Mucosa of rectum (tissue), 2 donors: ENCODE data around the gene CFAP99.
"Not testable (repeated sequence)": the region's sequence is repeated elsewhere in the genome, so short reads cannot be mapped to it uniquely, and the experiment has no call there.

Experiments
- H3K27ac ChIP-seq, 2 donors: one replicate each; pipeline ENCODE4 v1.7.0; 2013; ENCODE audit warnings: inconsistent platforms in 2 of 2, low read depth in 2 of 2, low read length in 2 of 2
- H3K27me3 ChIP-seq, 2 donors: one replicate each; pipeline ENCODE4 v1.7.0; 2013; ENCODE audit warnings: low read length in 2 of 2; ENCODE audit not compliant: control insufficient read depth in 2 of 2, insufficient read depth in 2 of 2
- H3K36me3 ChIP-seq, 2 donors: one replicate each; pipeline ENCODE4 v1.7.0; 2013; ENCODE audit warnings: low read length in 2 of 2; ENCODE audit not compliant: control insufficient read depth in 2 of 2, insufficient read depth in 2 of 2
- H3K4me1 ChIP-seq, 2 donors: one replicate each; pipeline ENCODE4 v1.7.0; 2013; ENCODE audit warnings: low read length in 2 of 2, mild to moderate bottlenecking in 1 of 2; ENCODE audit not compliant: control insufficient read depth in 2 of 2, insufficient read depth in 2 of 2
- H3K4me3 ChIP-seq, 2 donors: one replicate each; pipeline ENCODE4 v1.7.0; 2013; ENCODE audit warnings: low read length in 2 of 2
- H3K9ac ChIP-seq, 2 donors: one replicate each; pipeline ENCODE4 v1.7.0; 2013; ENCODE audit warnings: low read length in 2 of 2, low read depth in 1 of 2, mild to moderate bottlenecking in 1 of 2
- H3K9me3 ChIP-seq, 2 donors: one replicate each; pipeline ENCODE4 v1.7.0; 2013; ENCODE audit warnings: low read length in 2 of 2; ENCODE audit not compliant: control insufficient read depth in 2 of 2
- donor health status: healthy.
- donor health status: Normal muscosa, but diverticular disease.

Gene CFAP99

DNA sequence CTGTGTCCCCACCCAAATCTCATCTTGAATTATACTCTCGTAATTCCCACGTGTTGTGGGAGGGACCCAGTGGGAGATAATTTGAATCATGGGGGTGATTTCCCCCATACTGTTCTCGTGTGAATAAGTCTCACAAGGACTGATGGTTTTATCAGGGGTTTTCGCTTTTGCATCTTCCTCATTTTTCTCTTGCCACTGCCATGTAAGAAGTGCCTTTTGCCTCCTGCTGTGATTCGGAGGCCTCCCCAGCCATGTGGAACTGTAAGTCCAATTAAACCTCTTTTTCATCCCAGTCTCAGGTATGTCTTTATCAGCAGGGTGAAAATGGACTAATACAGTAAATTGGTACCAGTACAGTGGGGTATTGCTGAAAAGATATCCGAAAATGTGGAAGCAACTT, 38.2 kb upstream of the CFAP99 start:
- not testable (repeated sequence) for H3K27ac ChIP-seq

GRCh38 chr4:2382769-2383202, 36.0 kb upstream of the CFAP99 start:
- H3K27ac ChIP-seq, H3K36me3 ChIP-seq, H3K4me1 ChIP-seq, H3K9ac ChIP-seq, H3K4me3 ChIP-seq, H3K9me3 ChIP-seq, H3K27me3 ChIP-seq: not testable (repeated sequence)

More for the DNA sequence above, 38.2 kb upstream of the CFAP99 start:
- not testable (repeated sequence) for H3K36me3 ChIP-seq, H3K9ac ChIP-seq, H3K27me3 ChIP-seq, H3K4me1 ChIP-seq, H3K9me3 ChIP-seq, H3K4me3 ChIP-seq

DNA sequence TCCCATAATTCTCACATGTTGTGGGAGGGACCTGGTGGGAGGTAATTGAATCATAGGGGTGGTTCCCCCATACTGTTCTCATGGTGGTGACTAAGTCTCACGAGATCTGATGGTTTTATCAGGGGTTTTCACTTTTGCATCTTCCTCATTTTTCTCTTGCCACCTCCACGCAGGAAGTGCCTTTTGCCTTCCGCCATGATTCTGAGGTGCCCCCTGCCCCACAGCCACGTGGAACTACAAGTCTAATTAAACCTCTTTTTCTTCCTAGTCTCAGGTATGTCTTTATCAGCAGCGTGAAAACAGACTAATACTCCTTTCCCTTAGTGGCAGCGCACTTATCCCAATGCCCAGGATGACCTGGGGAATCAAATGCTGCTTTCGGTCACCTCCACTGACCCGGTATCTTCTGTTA, 35.5 kb upstream of the CFAP99 start:
- not testable (repeated sequence) for H3K27ac ChIP-seq, H3K9me3 ChIP-seq, H3K4me3 ChIP-seq, H3K36me3 ChIP-seq, H3K4me1 ChIP-seq, H3K9ac ChIP-seq, H3K27me3 ChIP-seq

DNA sequence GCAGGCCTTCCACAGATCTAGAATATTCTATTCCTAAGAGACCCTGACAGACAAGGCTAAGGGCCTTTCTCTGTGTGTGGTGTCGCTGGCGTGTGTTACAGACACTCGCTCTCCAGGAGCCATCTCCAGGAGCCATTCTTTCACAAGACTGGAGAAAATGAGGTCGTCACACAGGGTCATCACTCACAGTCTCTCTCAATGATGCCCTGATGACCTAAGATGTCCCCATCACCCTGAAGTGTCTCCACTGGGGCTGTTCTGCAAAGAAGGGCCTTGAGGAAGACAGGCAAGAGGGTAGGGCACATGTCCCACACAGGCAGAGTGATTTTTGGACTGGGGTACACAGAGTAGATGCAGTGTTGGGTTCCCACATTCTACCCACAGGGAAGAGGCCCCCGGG, 35.0 kb upstream of the CFAP99 start:
- no peak overlapping the region for H3K27ac ChIP-seq

GRCh38 chr4:2384245-2384644, 34.5 kb upstream of the CFAP99 start:
- Histone ChIP-seq H3K4me3 (no peak overlapping the region), H3K4me1 (no peaks in the 10 kb centered on the region), H3K9ac (no peak overlapping the region), H3K9me3 (no peaks in the 10 kb centered on the region), H3K27me3 (no peaks in the 10 kb centered on the region), H3K36me3 (no peaks in the 10 kb centered on the region), H3K27ac (no peak overlapping the region)

More for the DNA sequence above, 35.0 kb upstream of the CFAP99 start:
- Histone ChIP-seq H3K9ac (no peak overlapping the region), H3K4me1 (no peaks in the 10 kb centered on the region), H3K36me3 (no peaks in the 10 kb centered on the region), H3K4me3 (no peak overlapping the region), H3K27me3 (no peaks in the 10 kb centered on the region), H3K9me3 (no peaks in the 10 kb centered on the region)

- H3K9ac ChIP-seq, result no peak overlapping the region
- H3K4me3 ChIP-seq, result no peak overlapping the region
- H3K36me3 ChIP-seq, result no peaks in the 10 kb centered on the region
- no peaks in the 10 kb centered on the region for H3K27me3 ChIP-seq
- H3K27ac ChIP-seq, result no peak overlapping the region
- no peaks in the 10 kb centered on the region for H3K4me1 ChIP-seq
- no peaks in the 10 kb centered on the region for H3K9me3 ChIP-seq
Observed at GRCh38 chr4:2385516-2385915, 33.2 kb upstream of the CFAP99 start.

DNA sequence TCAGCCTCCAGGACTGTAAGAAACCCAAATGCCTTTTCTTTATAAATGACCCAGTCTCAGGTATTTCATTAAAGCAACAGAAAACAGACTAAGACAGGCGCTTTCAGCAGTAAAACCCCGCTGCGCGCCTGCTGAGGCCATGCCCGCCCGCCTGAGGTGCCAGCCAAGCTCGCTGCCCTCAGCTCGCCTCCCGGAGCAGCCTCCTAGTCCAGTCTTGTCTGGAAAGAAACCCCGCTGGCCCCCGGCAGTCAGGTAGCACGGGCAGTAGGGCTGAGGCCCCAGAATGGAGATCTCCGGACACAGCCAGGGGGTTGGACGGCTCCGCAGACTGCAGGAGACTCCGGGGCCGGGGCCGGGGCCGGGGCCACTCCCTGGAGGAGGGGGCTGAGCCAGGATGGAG, 32.0 kb upstream of the CFAP99 start:
- no peaks in the 10 kb centered on the region for H3K9me3 ChIP-seq
- peaks cover 0 to 2% of the 10 kb centered on the region in 2 donors for H3K4me1 ChIP-seq
- H3K36me3 ChIP-seq, result no peaks in the 10 kb centered on the region
- H3K27ac ChIP-seq, result no peak overlapping the region
- H3K27me3 ChIP-seq, result no peaks in the 10 kb centered on the region
- H3K9ac ChIP-seq, result no peak overlapping the region
- H3K4me3 ChIP-seq, result no peak overlapping the region

DNA sequence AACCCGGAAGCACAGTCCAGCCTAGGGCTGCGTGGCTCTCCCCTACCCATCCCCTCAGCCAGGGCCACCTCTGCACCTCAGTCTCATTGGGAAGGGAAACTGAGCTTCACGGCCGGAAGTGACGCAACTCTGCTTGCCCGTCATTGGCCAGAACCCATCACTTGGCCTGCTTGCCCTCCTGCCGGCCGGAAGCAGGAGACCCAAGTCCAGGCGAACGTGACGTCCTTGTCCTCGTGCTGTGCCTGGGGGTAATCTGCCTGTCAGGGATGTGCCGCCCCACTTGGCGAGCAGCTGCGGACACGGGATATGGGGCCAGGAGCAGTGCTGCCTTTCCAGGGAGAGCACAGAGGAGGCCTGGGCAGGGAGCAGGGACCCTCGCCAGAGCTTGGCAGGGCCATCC, 31.5 kb upstream of the CFAP99 start:
- H3K27me3 ChIP-seq, result no peaks in the 10 kb centered on the region
- H3K4me3 ChIP-seq, result no peak overlapping the region
- H3K9me3 ChIP-seq, result no peaks in the 10 kb centered on the region
- H3K27ac ChIP-seq, result no peak overlapping the region
- H3K9ac ChIP-seq, result no peak overlapping the region
- peaks cover 0 to 2% of the 10 kb centered on the region in 2 donors for H3K4me1 ChIP-seq
- no peaks in the 10 kb centered on the region for H3K36me3 ChIP-seq

GRCh38 chr4:2387829-2388228, 30.9 kb upstream of the CFAP99 start:
- Histone ChIP-seq H3K36me3 (no peaks in the 10 kb centered on the region), H3K27ac (no peak overlapping the region), H3K4me3 (no peak overlapping the region), H3K27me3 (no peaks in the 10 kb centered on the region), H3K4me1 (peaks cover 0 to 2% of the 10 kb centered on the region in 2 donors), H3K9me3 (no peaks in the 10 kb centered on the region), H3K9ac (no peak overlapping the region)

- H3K36me3 ChIP-seq, result no peaks in the 10 kb centered on the region
- no peak overlapping the region for H3K4me3 ChIP-seq
- H3K4me1 ChIP-seq, result peaks cover 2 to 5% of the 10 kb centered on the region in 2 donors
- H3K9me3 ChIP-seq, result no peaks in the 10 kb centered on the region
- H3K27ac ChIP-seq, result no peak overlapping the region
- H3K27me3 ChIP-seq, result no peaks in the 10 kb centered on the region
- H3K9ac ChIP-seq, result no peak overlapping the region
Observed at GRCh38 chr4:2388429-2389182, 30.1 kb upstream of the CFAP99 start.
